ENCODE data around the gene LUZP1. TPM values are rescaled to one million over a fixed set of nuclear protein-coding genes. Genes with fewer than 3 reads are reported as not detected.
A peak's percentile ranks its signal among the peaks of the same experiment; 100 is the strongest.

The LUZP1 gene
- polyA plus RNA-seq, 1 of the 3 experiments (the other 2 are of a cell fraction) = 8.9 TPM

DNA sequence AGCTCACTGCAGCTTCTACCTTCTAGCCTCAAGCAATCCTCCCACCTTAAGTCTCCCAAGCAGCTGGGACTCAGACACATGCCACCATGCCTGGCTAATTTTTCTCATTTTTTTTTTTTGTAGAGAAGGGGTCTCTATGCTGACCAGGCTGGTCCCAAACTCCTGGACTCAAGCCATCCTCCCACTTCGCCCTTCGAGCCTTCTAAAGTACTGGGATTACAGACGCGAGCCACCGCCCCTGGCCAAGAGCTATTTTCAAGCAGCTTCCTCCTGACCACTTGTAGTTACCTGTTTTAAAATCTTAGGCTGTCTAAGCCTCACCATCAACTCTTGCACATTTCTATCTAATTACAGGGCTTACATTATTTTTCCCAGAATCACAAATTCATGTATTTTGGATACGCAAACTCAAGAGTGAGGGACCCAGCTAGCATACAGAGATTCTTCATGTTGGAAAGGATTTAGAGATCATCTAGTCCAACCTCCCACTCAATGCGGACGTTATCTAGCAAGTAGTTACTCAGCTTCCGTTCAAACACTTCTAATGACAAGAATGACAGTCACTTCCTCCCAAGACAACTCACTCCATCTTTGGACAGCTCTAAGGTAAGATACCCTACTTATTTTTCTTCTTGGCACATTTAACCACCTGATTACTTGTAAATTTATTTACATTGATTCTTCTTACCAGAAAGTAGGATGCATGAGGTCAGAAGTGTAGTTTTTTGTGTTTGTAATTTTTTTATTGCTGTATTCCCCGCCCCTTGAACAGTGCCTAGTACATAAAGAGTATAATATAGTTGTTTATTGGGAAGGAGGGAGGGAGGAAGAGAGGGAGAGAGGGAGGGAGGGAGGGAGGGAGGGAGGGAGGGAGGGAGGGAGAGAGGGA is 65.4 kb downstream of the LUZP1 start (continued):
- TF ChIP-seq, protein P1, sequence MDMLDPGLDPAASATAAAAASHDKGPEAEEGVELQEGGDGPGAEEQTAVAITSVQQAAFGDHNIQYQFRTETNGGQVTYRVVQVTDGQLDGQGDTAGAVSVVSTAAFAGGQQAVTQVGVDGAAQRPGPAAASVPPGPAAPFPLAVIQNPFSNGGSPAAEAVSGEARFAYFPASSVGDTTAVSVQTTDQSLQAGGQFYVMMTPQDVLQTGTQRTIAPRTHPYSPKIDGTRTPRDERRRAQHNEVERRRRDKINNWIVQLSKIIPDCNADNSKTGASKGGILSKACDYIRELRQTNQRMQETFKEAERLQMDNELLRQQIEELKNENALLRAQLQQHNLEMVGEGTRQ (IDR thresholded peaks at IDR 0.05; ENCODE audit: borderline replicate concordance, low read depth, low read length) = no peak
- TF ChIP-seq, protein P2, sequence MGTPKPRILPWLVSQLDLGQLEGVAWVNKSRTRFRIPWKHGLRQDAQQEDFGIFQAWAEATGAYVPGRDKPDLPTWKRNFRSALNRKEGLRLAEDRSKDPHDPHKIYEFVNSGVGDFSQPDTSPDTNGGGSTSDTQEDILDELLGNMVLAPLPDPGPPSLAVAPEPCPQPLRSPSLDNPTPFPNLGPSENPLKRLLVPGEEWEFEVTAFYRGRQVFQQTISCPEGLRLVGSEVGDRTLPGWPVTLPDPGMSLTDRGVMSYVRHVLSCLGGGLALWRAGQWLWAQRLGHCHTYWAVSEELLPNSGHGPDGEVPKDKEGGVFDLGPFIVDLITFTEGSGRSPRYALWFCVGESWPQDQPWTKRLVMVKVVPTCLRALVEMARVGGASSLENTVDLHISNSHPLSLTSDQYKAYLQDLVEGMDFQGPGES (IDR thresholded peaks at IDR 0.05; ENCODE audit: low read depth, low read length) = no peak
- TF ChIP-seq, protein P3, sequence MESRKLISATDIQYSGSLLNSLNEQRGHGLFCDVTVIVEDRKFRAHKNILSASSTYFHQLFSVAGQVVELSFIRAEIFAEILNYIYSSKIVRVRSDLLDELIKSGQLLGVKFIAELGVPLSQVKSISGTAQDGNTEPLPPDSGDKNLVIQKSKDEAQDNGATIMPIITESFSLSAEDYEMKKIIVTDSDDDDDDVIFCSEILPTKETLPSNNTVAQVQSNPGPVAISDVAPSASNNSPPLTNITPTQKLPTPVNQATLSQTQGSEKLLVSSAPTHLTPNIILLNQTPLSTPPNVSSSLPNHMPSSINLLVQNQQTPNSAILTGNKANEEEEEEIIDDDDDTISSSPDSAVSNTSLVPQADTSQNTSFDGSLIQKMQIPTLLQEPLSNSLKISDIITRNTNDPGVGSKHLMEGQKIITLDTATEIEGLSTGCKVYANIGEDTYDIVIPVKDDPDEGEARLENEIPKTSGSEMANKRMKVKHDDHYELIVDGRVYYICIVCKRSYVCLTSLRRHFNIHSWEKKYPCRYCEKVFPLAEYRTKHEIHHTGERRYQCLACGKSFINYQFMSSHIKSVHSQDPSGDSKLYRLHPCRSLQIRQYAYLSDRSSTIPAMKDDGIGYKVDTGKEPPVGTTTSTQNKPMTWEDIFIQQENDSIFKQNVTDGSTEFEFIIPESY (IDR thresholded peaks at IDR 0.05; ENCODE audit: borderline replicate concordance, low read depth) = no peak
- TF ChIP-seq RXRA (IDR thresholded peaks at IDR 0.05; ENCODE audit: borderline replicate concordance, low read depth) = no peak

DNA sequence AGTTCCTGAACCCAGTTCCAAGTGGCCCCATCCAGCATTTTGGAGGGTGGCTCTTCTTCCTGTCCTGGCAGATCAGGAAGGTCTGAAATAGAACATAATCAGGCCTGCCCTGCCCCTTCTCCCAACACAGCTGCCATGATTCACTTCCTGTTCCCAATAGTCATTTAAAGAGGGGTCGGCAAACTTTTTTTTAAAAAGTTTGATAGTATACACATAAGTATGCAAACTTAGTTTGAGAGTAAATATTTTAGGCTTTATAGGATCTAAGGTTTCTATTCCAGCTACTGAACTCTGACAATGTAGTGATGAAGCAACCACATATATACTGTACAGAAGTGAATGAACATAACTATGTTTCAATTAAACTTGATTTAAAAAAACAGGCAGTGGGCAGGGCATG is 66.4 kb downstream of the LUZP1 start:
- peaks cover 58% of the 10 kb centered on the region for H3K79me2 ChIP-seq (ENCODE audit: insufficient read depth)
- peaks cover 25% of the 10 kb centered on the region for H4K20me1 ChIP-seq (ENCODE audit: insufficient read depth)
- peaks cover 6 to 28% of the 10 kb centered on the region in 2 experiments for H3K36me3 ChIP-seq (replicated peaks in 1 of 2; ENCODE audit: control insufficient read depth in 1 of 2, insufficient read depth in 2 of 2, low read length in 1 of 2)
- TF ChIP-seq TEAD4 (IDR thresholded peaks at IDR 0.05; ENCODE audit: borderline replicate concordance, insufficient read depth) (no peak), FOSL2 (IDR thresholded peaks at IDR 0.05; ENCODE audit: borderline replicate concordance, low read depth) (peak; percentile 62; the same call in 1 of the 2 replicates), MEF2A (IDR thresholded peaks at IDR 0.05; ENCODE audit: borderline replicate concordance, low read depth) (peak; percentile 29; the same call in 1 of the 2 replicates), TCF12 (IDR thresholded peaks at IDR 0.05) (peak; percentile 67), NRF1 (IDR thresholded peaks at IDR 0.05; ENCODE audit: low read depth, low read length) (no peak), JUND (IDR thresholded peaks at IDR 0.05) (peak; percentile 57), EP300 (IDR thresholded peaks at IDR 0.05; ENCODE audit: borderline replicate concordance in 1 of 2, low read depth in 1 of 2, low read length in 1 of 2) (peak in 1 of 2 experiments; percentile 17; a peak in 1 of 4 replicates), ELF1 (IDR thresholded peaks at IDR 0.05) (no peak)
- TF ChIP-seq, protein P4, sequence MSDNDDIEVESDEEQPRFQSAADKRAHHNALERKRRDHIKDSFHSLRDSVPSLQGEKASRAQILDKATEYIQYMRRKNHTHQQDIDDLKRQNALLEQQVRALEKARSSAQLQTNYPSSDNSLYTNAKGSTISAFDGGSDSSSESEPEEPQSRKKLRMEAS (IDR thresholded peaks at IDR 0.05; ENCODE audit: low read depth) = no peak
- TF ChIP-seq, protein P5, sequence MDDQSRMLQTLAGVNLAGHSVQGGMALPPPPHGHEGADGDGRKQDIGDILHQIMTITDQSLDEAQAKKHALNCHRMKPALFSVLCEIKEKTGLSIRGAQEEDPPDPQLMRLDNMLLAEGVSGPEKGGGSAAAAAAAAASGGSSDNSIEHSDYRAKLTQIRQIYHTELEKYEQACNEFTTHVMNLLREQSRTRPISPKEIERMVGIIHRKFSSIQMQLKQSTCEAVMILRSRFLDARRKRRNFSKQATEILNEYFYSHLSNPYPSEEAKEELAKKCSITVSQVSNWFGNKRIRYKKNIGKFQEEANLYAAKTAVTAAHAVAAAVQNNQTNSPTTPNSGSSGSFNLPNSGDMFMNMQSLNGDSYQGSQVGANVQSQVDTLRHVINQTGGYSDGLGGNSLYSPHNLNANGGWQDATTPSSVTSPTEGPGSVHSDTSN (IDR thresholded peaks at IDR 0.05) = 0 out of 2 replicates have a peak, but pooled peaks have one; percentile 8
- CTCF ChIA-PET = interaction anchor here (1.3 to 2.1 kb wide), 6 partner anchors 76 to 125 kb away, joined by 3 to 50 read pairs (median 6); no protein-coding TSS in a partner anchor
- peaks cover 9 to 46% of the 10 kb centered on the region in 2 experiments for H3K4me1 ChIP-seq (ENCODE audit: control insufficient read depth in 1 of 2, insufficient read depth in 2 of 2, low read depth in 1 of 2, low read length in 1 of 2)
- WGBS (ENCODE audit: low lambda C conversion rate) = 5% methylated on average over 1 of the region's 1 CpG
- no peaks in the 10 kb centered on the region for H3K9me2 ChIP-seq
- H3F3A ChIP-seq (replicated peaks; ENCODE audit: insufficient read depth) = peaks cover 54% of the 10 kb centered on the region
- no peak for DNase-seq
- H3K9me3 ChIP-seq = no peaks in the 10 kb centered on the region
- no peak overlapping the region for H2AFZ ChIP-seq (ENCODE audit: low read depth)
- no peaks in the 10 kb centered on the region for H3K27me3 ChIP-seq (ENCODE audit: insufficient read depth)
- peak overlapping the region; percentile 45 for H3K4me2 ChIP-seq
- peak overlapping the region in 1 of 2 experiments; percentile 82; a peak in 2 of 4 replicates for H3K27ac ChIP-seq (ENCODE audit: low read depth in 2 of 2, low read length in 1 of 2)
- POLR2A ChIA-PET = no interaction called here
- no peak overlapping the region; the same call in 1 of the 2 replicates for H3K9ac ChIP-seq
- peak overlapping the region in 1 of 2 experiments; percentile 11; a peak in 1 of 4 replicates for H3K4me3 ChIP-seq (ENCODE audit: low read depth in 2 of 2, low read length in 1 of 2)
